ENCODE results near the gene CRIP1. TPM values are rescaled to one million over a fixed set of nuclear protein-coding genes. Genes with fewer than 3 reads are reported as not detected.

The CRIP1 gene
- total and polyA plus RNA-seq, 2 donors (not counting 1 experiment from before 2014, with no cell fraction given): 210 to 563 TPM

- Mint-ChIP-seq H3K9me3 (ENCODE audit: insufficient read depth) (no peaks in the 10 kb centered on the region), H3K27ac (peak within 1 kb of the TSS; percentile 68), H3K4me1 (peaks cover 40% of the 10 kb centered on the region), H3K27me3 (no peaks in the 10 kb centered on the region), H3K4me3 (peak within 1 kb of the TSS; percentile 80)
- Histone ChIP-seq H3K9me3 (ENCODE audit: control extremely low read depth in 1 of 3, control insufficient read depth in 2 of 3, insufficient read depth in 1 of 3, low read length in 2 of 3) (peaks cover 0 to 39% (median 0%) of the 10 kb centered on the region in 3 donors), H4K20me1 (ENCODE audit: control insufficient read depth, insufficient read depth, low read length, poor library complexity, severe bottlenecking) (peaks cover 15% of the 10 kb centered on the region), H3K9ac (ENCODE audit: low read length) (peak within 1 kb of the TSS; percentile 65), H3K36me3 (replicated peaks in 1 of 2; ENCODE audit: control extremely low read depth in 1 of 2, control insufficient read depth in 1 of 2, extremely low read depth in 1 of 2, insufficient read depth in 2 of 2, low read length in 1 of 2) (no peaks in the 10 kb centered on the region), H3K4me2 (replicated peaks; ENCODE audit: low read depth, low read length, poor library complexity, severe bottlenecking) (peak within 1 kb of the TSS; percentile 95), H3K27ac (ENCODE audit: low read length in 2 of 2) (peak within 1 kb of the TSS in 1 of 2 donors; percentile 57), H3K27me3 (replicated peaks in 1 of 4; ENCODE audit: control extremely low read depth in 1 of 4, control insufficient read depth in 3 of 4, insufficient read depth in 4 of 4, low read length in 3 of 4) (peaks cover 0 to 46% (median 11%) of the 10 kb centered on the region in 4 experiments), H3K4me1 (ENCODE audit: control insufficient read depth in 2 of 2, insufficient read depth in 2 of 2, low read length in 2 of 2) (peaks cover 40 to 56% of the 10 kb centered on the region in 2 donors), H3K79me2 (ENCODE audit: control insufficient read depth, insufficient read depth, low read length) (no peaks in the 10 kb centered on the region), H2AFZ (ENCODE audit: insufficient read depth, low read depth, low read length, poor library complexity, severe bottlenecking) (peak within 1 kb of the TSS; percentile 62), H3K4me3 (ENCODE audit: control extremely low read depth in 1 of 5, extremely low read depth in 1 of 5, insufficient read depth in 1 of 5, low read depth in 2 of 5, low read length in 4 of 5) (peak within 1 kb of the TSS in 4 of 5 experiments; percentile 32 to 64 (median 55))
- under 1% methylated on average over 118 of the region's 118 CpGs for WGBS (ENCODE audit: insufficient coverage)
- TF ChIP-seq CTCF (IDR thresholded peaks at IDR 0.05): no peak
- no peak for TF ChIP-seq EZH2 (IDR thresholded peaks at IDR 0.05; ENCODE audit: borderline replicate concordance, insufficient read depth, low read depth, low read length, poor library complexity, severe bottlenecking)
- ChIA-PET POLR2A (interaction anchor here (0.7 to 1.3 kb wide), 2 partner anchors 15 to 374 kb away, joined by 3 to 5 read pairs; no protein-coding TSS in a partner anchor), CTCF (no interaction called here)
- ATAC-seq (ENCODE audit: low read depth): peak; percentile 37
- intact Hi-C loops (cut with micrococcal nuclease): loop anchor here (2.0 kb wide), 1 partner anchor 16 kb away; the partner anchor contains the start of gene TEDC1
- DNase-seq: no peak
Observed at GRCh38 chr14:105474483-105475268, 12.0 kb upstream of the CRIP1 start, which contains the start of gene CRIP2. TSS of gene CRIP2 (plus strand) at chr14:105474821. CDS start at chr14:105474863, 42 bp downstream.
